GM10266 (cell line): ENCODE results near the gene GPC4.

ENCODE experiments used
- DNase-seq: peaks from one replicate; pipeline ENCODE4 v3.0.0; 2012; ENCODE audit errors: extremely low spot score
- CTCF ChIP-seq: IDR thresholded peaks from 2 replicates; pipeline ENCODE4 v1.5.1; 2012; ENCODE audit warnings: mild to moderate bottlenecking, low read depth; ENCODE audit not compliant: control insufficient read depth, insufficient read depth; ENCODE audit errors: missing control alignments

Gene GPC4

GRCh38 chrX:133394765-133395164, 20.5 kb downstream of the GPC4 start:
- no peak for DNase-seq
- no peak for TF ChIP-seq CTCF

- DNase-seq, result no peak
- TF ChIP-seq CTCF, result no peak
Measured at GRCh38 chrX:133392671-133393070, 22.6 kb downstream of the GPC4 start.

- TF ChIP-seq CTCF, result no peak
- no peak for DNase-seq
Measured at GRCh38 chrX:133391111-133391510, 24.2 kb downstream of the GPC4 start.

DNA sequence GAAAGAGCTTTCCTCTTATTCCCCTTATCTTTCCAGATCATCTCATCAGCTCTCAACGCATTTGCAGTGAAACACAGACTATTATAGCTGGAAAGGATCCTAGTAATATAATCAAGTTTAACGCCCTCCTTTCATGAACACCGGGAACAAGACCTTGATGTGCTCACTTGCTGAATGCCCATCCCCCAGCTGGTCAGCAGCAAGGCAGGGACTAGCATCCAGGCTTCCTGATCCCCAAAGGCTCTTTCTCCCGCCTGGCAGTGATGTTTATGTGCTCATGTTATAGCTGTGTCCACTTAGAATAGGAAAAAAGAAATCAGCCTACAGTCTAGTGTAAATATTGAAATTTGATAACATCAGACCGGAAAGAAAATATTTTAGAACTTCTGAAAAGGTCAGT, 24.6 kb downstream of the GPC4 start:
- no peak for TF ChIP-seq CTCF
- DNase-seq, result no peak

DNA sequence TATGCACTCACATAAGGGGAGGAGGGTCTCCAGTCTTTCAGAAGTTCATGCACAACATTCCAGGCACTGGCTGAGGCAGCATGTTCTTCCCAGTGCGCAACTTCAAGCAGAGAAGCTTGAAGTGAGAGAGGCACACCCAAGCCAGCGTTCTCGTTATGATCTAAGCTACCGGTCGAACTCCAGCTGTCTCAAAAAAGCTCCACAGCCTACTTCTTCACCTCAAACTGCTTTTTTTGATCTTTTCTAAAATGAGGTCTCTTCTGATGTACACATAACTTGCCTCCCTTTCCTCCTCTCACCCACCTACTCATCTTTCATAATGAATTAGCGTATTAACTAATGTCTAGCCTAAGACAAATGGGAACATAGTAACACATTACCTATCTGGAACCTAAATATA, 25.3 kb downstream of the GPC4 start:
- TF ChIP-seq CTCF, result no peak
- DNase-seq, result no peak

- DNase-seq, result no peak
- no peak for TF ChIP-seq CTCF
Measured at GRCh38 chrX:133384454-133384853, 30.8 kb downstream of the GPC4 start.

DNA sequence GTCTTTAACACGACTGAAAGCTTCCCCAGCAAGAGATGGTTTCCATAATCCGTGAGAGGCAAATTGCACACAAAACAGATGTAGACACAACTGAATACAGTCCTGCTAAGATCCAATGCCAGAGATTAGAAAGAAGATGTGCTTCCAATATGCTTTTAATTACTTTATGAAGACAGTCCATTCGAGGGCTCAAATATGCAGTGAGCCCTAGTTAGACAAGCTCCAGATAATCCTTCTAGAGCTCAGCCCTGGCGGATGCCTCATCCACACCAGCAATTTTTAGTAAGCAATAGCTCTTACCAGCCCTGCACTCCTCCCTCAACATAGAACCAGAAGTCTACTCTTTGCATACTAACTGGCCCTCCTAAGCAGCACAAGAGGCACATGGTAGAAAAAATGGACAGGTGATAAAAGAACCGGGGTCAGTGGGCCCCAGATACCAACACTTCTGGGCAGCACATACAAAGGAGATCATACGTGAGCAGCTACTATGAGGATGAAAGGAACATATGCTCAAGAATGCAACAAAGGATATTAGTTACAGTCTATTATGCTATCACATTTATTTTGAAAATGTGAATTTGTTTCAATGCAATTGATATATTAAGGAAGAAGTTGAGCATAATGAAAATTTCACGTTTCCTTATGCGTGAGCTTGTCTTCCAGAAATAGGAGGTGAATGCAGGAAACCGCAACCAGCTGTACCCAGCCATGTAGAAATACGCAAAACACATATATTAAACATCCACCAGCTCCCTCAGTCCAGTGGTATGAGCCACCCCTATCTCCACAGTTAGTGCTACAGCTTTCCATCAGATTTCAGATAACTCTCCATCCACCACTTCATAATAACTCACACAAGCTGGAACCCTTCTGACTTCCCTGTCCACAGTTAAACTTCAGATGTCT, 34.3 kb downstream of the GPC4 start:
- no peak for TF ChIP-seq CTCF
- DNase-seq, result no peak
